GM21528 (cell line): ENCODE measurements around the gene PDE9A.
"Not testable (repeated sequence)": the region's sequence is repeated elsewhere in the genome, so short reads cannot be mapped to it uniquely, and the experiment has no call there.

ENCODE experiments used
- ATAC-seq: cut with Tn5 transposase; IDR thresholded peaks from one replicate; pipeline ENCODE4 v1.9.1; 2021; ENCODE audit warnings: mild to moderate bottlenecking, moderate library complexity; ENCODE audit not compliant: unreplicated experiment, low FRiP score

Gene PDE9A

GRCh38 chr21:42624095-42624790 lies 29.2 kb upstream of the PDE9A start:
- ATAC-seq: no peak

- ATAC-seq: no peak
These were observed 28.5 kb upstream of the PDE9A start for GRCh38 chr21:42624936-42625335.

- no peak for ATAC-seq
These were observed 27.2 kb upstream of the PDE9A start for GRCh38 chr21:42626171-42626570.

DNA sequence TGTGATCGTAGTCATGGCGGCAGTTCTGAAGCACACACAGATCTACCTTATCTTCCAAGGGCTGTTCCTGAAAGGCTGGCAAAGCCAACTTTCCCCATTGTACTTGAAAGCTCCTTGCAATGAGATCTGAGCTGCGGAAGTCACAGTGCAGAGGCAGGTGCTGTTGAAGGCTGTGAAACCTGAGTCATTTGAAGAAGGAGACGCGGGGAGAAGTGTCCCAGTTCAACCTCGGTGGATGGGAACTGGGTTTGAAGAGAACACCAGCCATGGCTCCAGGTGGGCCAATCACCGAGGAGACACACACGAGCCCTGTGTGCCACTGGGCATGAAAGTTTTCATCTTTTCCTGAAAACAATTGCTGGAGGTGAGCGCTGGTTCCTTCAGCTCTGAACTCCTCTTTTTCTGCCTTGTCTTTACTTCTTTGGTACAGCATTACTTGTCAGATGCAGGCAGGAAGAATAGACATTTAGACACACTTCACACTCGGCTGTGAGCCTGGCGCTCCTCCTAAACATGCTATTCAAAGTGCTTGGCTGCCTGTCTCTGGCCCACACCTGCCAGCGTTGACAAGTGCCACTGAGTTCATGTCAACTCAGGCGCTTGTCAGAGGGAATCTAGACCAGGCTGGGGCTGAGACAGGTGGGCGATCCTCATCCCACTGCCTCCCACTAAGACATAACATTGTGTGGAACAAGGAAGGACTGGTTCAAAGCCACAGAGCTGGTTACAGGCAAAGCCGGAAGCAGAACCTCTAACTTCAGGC lies 25.7 kb upstream of the PDE9A start:
- no peak for ATAC-seq

GRCh38 chr21:42628466-42629061 lies 24.9 kb upstream of the PDE9A start:
- not testable (repeated sequence) for ATAC-seq

- ATAC-seq: no peak
These were observed 23.4 kb upstream of the PDE9A start for GRCh38 chr21:42629933-42630589.

- no peak for ATAC-seq
These were observed 22.8 kb upstream of the PDE9A start for GRCh38 chr21:42630626-42631025.

DNA sequence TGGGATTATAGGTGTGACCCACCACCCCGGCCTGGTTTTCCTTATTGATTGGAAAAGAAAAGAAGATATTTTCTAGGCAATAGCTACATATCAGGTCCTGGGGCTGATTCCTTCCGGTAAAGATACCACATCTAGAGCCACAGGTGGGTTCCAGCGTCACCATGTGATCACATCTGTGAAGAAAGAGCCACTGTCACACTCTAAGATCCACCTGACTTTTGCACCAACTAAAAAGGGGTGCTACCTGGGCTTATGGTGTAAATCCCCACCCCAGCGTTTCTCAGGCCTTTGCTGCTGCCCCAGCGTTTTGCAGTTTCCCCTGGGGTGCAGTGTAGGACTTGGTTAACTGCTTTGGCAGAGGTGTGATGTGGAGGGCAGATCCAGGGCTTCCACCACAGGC lies 22.3 kb upstream of the PDE9A start:
- no peak for ATAC-seq

DNA sequence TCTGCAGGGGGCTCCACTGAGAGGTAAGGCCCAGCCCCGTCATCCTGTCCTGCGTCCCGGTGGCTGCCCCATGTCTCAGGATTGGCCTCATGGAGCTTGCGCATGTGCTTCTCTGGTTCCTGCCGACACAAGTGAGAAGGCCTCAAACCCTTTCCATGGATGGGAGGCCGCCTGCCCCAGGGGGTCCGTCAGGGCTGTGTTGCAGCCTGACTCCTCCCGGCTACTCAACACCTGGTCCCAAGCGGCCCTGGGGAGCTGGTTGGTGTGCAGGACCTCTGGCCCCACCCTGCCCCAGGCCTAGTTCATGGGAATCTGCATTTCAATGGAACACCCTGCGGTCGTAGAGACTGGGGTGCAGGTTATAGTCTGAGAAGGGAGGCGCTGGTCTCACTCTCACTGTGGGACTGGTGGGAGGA lies 21.1 kb upstream of the PDE9A start:
- ATAC-seq: no peak

- no peak for ATAC-seq
These were observed 20.4 kb upstream of the PDE9A start for GRCh38 chr21:42632771-42633690.

GRCh38 chr21:42633858-42634257 lies 19.6 kb upstream of the PDE9A start:
- ATAC-seq: no peak

DNA sequence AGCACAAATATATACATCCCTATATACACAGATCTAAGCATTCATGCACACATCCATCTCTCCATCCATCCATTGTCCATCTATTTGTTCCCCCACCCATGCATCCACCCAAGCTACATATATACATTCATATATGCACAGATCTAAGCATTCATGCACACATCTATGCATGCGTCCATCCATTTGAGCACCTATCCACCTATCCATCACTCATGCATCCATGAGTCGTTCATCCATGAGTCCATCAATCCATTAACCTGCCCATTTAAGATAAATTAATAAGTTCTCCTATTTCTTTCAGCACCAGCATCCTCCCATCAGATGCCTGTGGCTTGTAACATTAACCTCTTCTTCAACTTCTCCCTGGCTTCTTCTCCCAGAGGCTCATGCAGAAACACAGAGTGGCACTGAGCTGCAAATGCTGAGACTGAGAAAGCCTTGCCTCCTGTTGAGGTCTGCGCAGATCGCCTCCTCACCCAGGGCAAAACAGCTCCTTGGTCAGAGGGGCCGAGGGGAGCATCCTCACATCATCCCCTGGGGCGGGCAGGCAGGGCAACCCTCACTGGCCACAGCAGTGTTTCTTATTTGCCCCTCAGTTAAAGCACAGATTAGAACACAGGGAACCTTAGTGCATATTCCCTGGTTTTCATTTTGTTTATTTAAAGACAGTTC lies 17.4 kb upstream of the PDE9A start:
- no peak for ATAC-seq

DNA sequence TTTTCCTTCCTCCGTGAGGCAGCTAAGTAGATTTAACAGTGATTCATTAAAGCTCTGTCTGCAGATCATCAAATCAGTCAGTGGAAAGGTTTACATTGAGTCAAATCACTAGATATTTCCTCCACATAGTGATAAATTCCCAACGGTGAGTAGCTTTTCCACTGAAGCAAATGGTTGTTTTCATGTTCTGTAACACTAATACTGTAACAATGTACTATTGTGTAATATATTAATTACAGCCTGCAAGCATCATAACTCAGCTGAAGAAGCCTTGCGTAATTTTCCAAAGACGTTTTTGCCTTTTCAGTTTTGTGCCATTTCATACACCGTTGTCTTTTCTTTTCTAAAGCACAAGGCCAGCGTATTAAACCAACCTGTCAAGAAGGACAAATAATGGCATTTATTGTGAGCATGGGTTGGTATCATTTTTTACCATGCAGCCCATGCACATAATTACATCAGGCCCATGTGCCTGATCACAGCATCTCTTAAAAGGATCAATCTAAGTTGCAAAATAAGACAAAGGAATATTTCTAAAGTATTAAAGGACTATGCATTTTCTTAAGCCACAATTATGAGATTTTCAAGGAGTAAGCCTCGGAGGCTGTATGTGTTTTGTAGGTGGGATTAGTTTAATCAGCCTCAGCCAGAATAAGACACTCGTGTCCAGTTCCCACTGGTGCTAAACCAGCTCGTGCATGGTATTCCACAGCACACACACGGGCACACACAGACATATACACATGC lies 16.7 kb upstream of the PDE9A start:
- no peak for ATAC-seq

DNA sequence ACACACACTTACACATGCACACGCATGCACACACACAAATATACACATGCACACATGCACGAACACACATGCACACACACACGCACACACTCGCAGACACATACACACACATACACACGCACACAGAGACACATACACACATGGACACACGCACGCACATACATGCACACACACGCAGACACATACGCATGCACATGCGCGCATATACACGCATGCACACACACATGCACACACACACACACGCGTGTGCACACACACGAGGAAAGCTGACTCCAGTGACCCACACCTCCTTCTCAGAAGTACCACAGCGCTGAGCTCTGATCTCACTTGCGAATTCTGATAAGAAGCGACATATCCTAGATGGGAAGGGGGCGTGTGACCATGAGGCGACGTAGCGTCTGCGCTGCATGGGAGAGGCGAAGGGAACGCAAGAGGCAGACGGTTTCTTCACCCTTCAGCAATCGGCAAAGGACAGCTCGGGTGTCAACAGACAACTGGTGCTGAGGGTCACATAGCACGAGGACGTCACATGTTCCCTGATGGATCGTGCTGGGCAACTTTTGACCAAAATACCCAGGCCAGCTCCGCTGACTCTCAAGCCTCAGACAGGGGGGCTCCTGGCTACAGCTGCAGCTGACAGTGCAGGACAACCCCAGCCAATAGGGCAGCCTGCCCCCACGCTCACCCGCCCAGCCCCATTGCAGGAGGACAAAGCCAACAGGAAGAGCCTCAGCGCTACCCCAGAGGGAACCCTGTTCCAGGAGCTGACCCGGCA lies 16.0 kb upstream of the PDE9A start:
- ATAC-seq: no peak

DNA sequence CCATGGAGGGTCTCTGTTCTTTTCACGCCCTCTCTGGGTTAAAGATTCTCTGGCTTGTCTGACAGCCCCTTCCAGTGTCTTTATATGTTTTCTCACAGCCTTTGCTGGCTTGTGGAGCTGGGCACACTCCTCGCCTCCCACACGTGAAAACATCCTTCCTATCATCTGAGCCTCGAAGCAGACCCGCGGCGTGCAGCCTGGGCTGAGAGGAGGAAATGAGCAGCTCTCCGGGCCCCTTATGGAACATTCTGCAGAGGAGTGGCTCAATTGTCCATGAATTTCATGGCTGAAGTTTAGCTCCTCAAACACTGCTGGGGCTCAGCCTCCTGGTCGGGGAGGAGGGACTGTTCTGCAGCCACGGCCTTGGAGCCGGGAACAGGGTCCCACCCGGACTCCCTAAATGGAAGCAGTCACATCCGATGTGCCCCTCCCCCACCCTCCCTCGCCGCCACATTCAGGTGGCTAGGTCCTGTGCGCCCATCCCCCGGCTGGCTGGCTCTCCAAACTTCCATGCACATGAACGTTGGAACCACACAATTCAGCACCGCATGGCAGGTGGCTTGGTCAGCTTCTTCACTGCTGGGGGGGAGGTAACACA lies 15.1 kb upstream of the PDE9A start:
- ATAC-seq: no peak

- ATAC-seq: no peak
These were observed 13.7 kb upstream of the PDE9A start for GRCh38 chr21:42639646-42640152.

DNA sequence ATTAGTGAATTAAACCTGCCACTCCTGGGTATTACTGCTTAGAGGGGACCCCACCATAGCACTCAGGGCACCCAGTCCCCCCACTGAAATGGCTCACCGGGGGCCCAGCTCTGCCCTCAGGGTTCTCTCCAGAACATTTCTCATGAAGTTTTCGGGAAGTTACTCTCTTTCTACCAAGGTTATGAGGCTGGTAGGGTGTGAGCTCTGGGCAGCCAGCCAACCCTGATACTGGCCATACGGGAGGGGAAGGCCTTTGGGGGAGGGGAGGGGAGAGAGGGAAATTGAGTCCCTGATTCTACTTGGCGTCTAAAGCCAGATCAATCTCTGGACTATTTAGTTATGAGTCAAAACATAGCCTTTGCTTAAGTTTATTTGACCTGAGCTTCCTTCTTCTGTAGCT lies 12.9 kb upstream of the PDE9A start:
- no peak for ATAC-seq
